Measurements from ENCODE around the gene LCT.
A peak's percentile ranks its signal among the peaks of the same experiment; 100 is the strongest.
"Not testable (repeated sequence)": the region's sequence is repeated elsewhere in the genome, so short reads cannot be mapped to it uniquely, and the experiment has no call there.

Gene LCT

GRCh38 chr2:135818937-135819610 is 17.9 kb downstream of the LCT start:
- POLR2A ChIA-PET = no interaction called here
- CTCF ChIA-PET = interaction anchor here (1.2 to 17.4 kb wide), 4 partner anchors 13 to 57 kb away, joined by 3 to 187 read pairs (median 4); partner anchors contain the start of gene MCM6
- no peak for DNase-seq (ENCODE audit: extremely low spot score)
- peak; percentile 49 for TF ChIP-seq CTCF (IDR thresholded peaks at IDR 0.05; ENCODE audit: control extremely low read depth, extremely low read depth, low read depth, missing control alignments)

GRCh38 chr2:135817951-135818350 is 19.0 kb downstream of the LCT start:
- POLR2A ChIA-PET = no interaction called here
- CTCF ChIA-PET = interaction anchor here (1.2 to 17.4 kb wide), 3 partner anchors 12 to 58 kb away, joined by 3 to 187 read pairs (median 4); partner anchors contain the start of gene MCM6
- no peak for TF ChIP-seq CTCF (IDR thresholded peaks at IDR 0.05; ENCODE audit: control extremely low read depth, extremely low read depth, low read depth, missing control alignments)
- DNase-seq (ENCODE audit: extremely low spot score) = no peak

- POLR2A ChIA-PET = no interaction called here
- TF ChIP-seq CTCF (IDR thresholded peaks at IDR 0.05; ENCODE audit: control extremely low read depth, extremely low read depth, low read depth, missing control alignments) = no peak
- CTCF ChIA-PET = interaction anchor here (17.4 kb wide), 1 partner anchor 19 kb away, joined by 187 read pairs; no protein-coding TSS in a partner anchor
- DNase-seq (ENCODE audit: extremely low spot score) = no peak
Measured at GRCh38 chr2:135817466-135817865, 19.5 kb downstream of the LCT start.

GRCh38 chr2:135815269-135815668 is 21.7 kb downstream of the LCT start:
- peak; percentile 39 for DNase-seq (ENCODE audit: extremely low spot score)
- TF ChIP-seq CTCF (IDR thresholded peaks at IDR 0.05; ENCODE audit: control extremely low read depth, extremely low read depth, low read depth, missing control alignments) = no peak
- POLR2A ChIA-PET = no interaction called here
- CTCF ChIA-PET = interaction anchor here (1.2 to 17.4 kb wide), 2 partner anchors 10 to 17 kb away, joined by 3 to 187 read pairs; no protein-coding TSS in a partner anchor

GRCh38 chr2:135812907-135813511 is 24.0 kb downstream of the LCT start:
- DNase-seq (ENCODE audit: extremely low spot score) = no peak
- TF ChIP-seq CTCF (IDR thresholded peaks at IDR 0.05; ENCODE audit: control extremely low read depth, extremely low read depth, low read depth, missing control alignments) = no peak
- POLR2A ChIA-PET = no interaction called here
- CTCF ChIA-PET = interaction anchor here (17.4 kb wide), 1 partner anchor 15 kb away, joined by 187 read pairs; no protein-coding TSS in a partner anchor

- CTCF ChIA-PET = interaction anchor here (17.4 kb wide), 1 partner anchor 10 kb away, joined by 187 read pairs; no protein-coding TSS in a partner anchor
- POLR2A ChIA-PET; DNase-seq (ENCODE audit: extremely low spot score): not testable (repeated sequence)
Measured at GRCh38 chr2:135807874-135808273, 29.1 kb downstream of the LCT start.

DNA sequence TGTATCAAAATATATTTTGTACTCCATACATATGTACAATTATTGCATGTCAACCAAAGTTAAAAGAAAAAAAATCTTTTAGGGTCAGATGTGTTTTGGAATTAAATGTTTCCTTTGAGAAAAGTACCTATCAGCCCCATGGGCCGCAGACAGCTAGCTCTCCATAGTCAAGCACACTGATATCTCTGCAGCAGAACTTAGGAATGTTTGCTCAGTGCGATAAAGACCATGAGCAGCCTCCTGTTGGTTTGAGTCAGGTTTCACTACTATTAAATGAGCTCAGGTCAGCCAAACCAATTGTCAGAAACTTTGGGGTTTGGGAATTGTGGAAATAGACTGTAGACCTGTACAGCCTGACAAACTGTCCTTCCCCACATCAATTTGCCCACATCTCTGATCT is 33.7 kb downstream of the LCT start:
- ChIA-PET CTCF (interaction anchor here (1.4 to 1.8 kb wide), 2 partner anchors 8 to 11 kb away, joined by 4 to 7 read pairs; no protein-coding TSS in a partner anchor), POLR2A (no interaction called here)
- TF ChIP-seq CTCF (IDR thresholded peaks at IDR 0.05; ENCODE audit: control extremely low read depth, extremely low read depth, low read depth, missing control alignments) = no peak
- DNase-seq (ENCODE audit: extremely low spot score) = no peak
